Heart right ventricle (tissue), 16 donors: Measurements from ENCODE around the gene ERGIC1. TPM values are rescaled to one million over a fixed set of nuclear protein-coding genes. Genes with fewer than 3 reads are reported as not detected.

Source experiments
- ATAC-seq, 8 donors: fragments of 200-7000 bp; cut with Tn5 transposase; one replicate each; pipeline ENCODE4 v1.9.1; 2020; ENCODE audit warnings: mild to moderate bottlenecking in 8 of 8, moderate library complexity in 8 of 8, moderate number of reproducible peaks in 1 of 8
- DNase-seq, 2 donors: peaks; one replicate each; pipeline ENCODE4 v3.0.0-alpha.2; 2020
- H3K27ac ChIP-seq, 10 donors: fragments of 200-600 bp; sonication (generic) in 2 of 10; one replicate each; pipeline versions ENCODE4 v1.5.0 to v1.8.0; 2020 to 2022; ENCODE audit warnings: mild to moderate bottlenecking in 3 of 10
- H3K27me3 ChIP-seq, 7 donors: fragments of 200-600 bp; one replicate each; pipeline ENCODE4 v1.8.0; 2021 to 2022; ENCODE audit warnings: mild to moderate bottlenecking in 2 of 7
- H3K36me3 ChIP-seq, 9 donors: fragments of 200-600 bp; sonication (generic) in 1 of 9; one replicate each; pipeline versions ENCODE4 v1.5.0 to v1.8.0; 2020 to 2022; ENCODE audit warnings: mild to moderate bottlenecking in 2 of 9
- H3K4me1 ChIP-seq, 9 donors: fragments of 200-600 bp; sonication (generic) in 1 of 9; one replicate each; pipeline versions ENCODE4 v1.5.0 to v1.8.0; 2020 to 2022; ENCODE audit warnings: mild to moderate bottlenecking in 4 of 9
- H3K4me3 ChIP-seq, 10 donors: fragments of 200-600 bp; sonication (generic) in 2 of 10; one replicate each; pipeline versions ENCODE4 v1.5.0 to v1.8.0; 2020 to 2022; ENCODE audit warnings: mild to moderate bottlenecking in 7 of 10, moderate library complexity in 2 of 10
- H3K9me3 ChIP-seq, 11 donors: fragments of 200-600 bp in 10 of 11; sonication (generic) in 2 of 11; one replicate each; pipeline versions ENCODE4 v1.5.0 to v1.8.0; 2013 to 2022; ENCODE audit warnings: mild to moderate bottlenecking in 2 of 11, control low read depth in 1 of 11, moderate library complexity in 1 of 11
- WGBS, 2 donors: extraction: QIAGEN DNeasy Blood & Tissue Kit; methylation state at CpG; one replicate each; pipeline ENCODE4 v1.1.7; 2013; ENCODE audit warnings: inconsistent platforms in 1 of 2; 5-methylcytosine and 5-hydroxymethylcytosine counted together
- intact Hi-C, 10 donors: fragments of 100-400 bp; cut with DNase I; formaldehyde crosslinking; loops; one replicate each; pipeline versions ENCODE4 v1.11.1 to v1.14.2; 2022
- polyA plus RNA-seq, 2 donors: library from polyadenylated mRNA; stranded (reverse); fragments of 200-250 nt; gene quantifications; one replicate each; pipeline ENCODE4 v1.2.3, GENCODE V29; 2013
- total RNA-seq, 10 donors: library from RNA; stranded (reverse); fragmentation: NEBNext Ultra II Directional in 3 of 10; extraction: Animal tissue kit (Norgen Biotek cat#: 25700) in 3 of 10; gene quantifications; one replicate each; pipeline versions ENCODE4 v1.2.1 to v1.2.4, GENCODE V29; 2021 to 2023
- TF ChIP-seq, protein P1 (sequence below), 9 donors: fragments of 200-600 bp; sonication (generic) in 2 of 9; IDR thresholded peaks; one replicate each; pipeline versions ENCODE4 v1.5.0 to v1.8.0; 2021 to 2022; ENCODE audit warnings: antibody characterized with exemption in 9 of 9, mild to moderate bottlenecking in 5 of 9, moderate library complexity in 1 of 9
- donor health status: Arrhythmogenic right ventricular cardiomyopathy.
- donor health status: ischemic (EF 13 %, LVEDD 7.1; RV severe dilation, severe dysfunction).
- donor health status: healthy with polysubstance abuse.
- donor health status: DM: no; HTN: yes; CAD: no.
- donor health status: DM: no; HTN: no; CAD: no.
- donor health status: ischemic (EF 25% LVEDD 6.9; RV normal size, moderate dysfunction).
- donor health status: ischemic (EF 25% LVEDD 5.7; RV mildly dilated, moderate dysfunction).
- donor health status: healthy.
- donor health status: DM: yes; HTN: yes; CAD: no.
- donor health status: Ischemic cardiomyopathy.
- donor health status: ischemic (EF 35%, LVEDD 5.7; RV mildly dilated, moderate dysfunction).
- donor health status: nonischemic (EF 11% LVEDD 7.7; RV severe dilation, severe dysfunction).
- donor health status: DM: yes; HTN: yes; CAD: no.
- donor health status: PGD.
- donor health status: ischemic (EF 29% LVEDD 5.4; RV normal size, mild dysfunction).
- donor health status: nonischemic (EF 23%, LVEDD 6.1; RV moderate dilation, normal function).

The ERGIC1 gene
- total and polyA plus RNA-seq, 12 donors: 48.0 to 91.9 (median 72.5) TPM

DNA sequence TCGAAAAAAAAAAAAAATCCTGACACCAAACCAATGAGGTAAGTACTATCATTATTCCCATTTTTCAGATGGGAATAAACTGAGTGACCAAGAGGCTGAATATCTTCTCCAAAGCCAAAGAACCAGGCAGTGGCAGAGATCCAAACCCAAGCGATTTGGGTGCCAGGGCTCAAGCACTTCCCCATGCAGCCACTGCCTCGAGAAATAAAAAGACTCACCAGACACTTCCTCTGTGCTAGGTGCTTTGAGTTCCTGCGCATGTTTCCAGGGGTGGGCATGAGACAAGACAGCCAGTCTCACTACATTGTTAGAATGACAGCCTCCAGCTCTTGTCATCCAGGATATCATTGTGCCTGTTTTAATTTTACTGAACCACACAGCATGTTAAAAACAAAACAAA is 122.9 kb downstream of the ERGIC1 start:
- TF ChIP-seq, protein P1, sequence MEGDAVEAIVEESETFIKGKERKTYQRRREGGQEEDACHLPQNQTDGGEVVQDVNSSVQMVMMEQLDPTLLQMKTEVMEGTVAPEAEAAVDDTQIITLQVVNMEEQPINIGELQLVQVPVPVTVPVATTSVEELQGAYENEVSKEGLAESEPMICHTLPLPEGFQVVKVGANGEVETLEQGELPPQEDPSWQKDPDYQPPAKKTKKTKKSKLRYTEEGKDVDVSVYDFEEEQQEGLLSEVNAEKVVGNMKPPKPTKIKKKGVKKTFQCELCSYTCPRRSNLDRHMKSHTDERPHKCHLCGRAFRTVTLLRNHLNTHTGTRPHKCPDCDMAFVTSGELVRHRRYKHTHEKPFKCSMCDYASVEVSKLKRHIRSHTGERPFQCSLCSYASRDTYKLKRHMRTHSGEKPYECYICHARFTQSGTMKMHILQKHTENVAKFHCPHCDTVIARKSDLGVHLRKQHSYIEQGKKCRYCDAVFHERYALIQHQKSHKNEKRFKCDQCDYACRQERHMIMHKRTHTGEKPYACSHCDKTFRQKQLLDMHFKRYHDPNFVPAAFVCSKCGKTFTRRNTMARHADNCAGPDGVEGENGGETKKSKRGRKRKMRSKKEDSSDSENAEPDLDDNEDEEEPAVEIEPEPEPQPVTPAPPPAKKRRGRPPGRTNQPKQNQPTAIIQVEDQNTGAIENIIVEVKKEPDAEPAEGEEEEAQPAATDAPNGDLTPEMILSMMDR (IDR thresholded peaks at IDR 0.05): no peak
- peaks cover 3 to 31% (median 13%) of the 10 kb centered on the region in 9 donors for H3K4me1 ChIP-seq
- DNase-seq: no peak

DNA sequence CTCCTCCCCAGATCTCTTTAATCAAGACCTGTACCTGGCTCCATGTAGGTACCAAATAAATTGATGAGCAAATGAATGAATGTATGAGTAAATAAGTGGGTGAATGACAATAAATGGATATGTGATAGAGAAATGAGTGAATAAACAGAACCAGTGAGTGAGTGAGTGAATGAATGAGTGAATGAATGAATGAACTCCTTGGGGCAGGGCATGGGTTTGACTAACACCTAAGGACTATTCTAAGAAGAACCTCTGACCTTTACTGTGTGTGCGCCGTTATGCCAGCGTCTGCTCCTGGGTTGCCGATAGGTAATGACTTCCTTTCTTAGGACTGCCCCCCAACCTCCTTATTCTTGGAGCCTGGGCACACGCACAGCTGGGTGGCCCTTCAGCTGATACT is 123.4 kb downstream of the ERGIC1 start:
- intact Hi-C loops: no loop called here
- no peak overlapping the region for H3K27ac ChIP-seq

More for the DNA sequence above, 122.9 kb downstream of the ERGIC1 start:
- Histone ChIP-seq H3K27ac (no peak overlapping the region), H3K36me3 (peaks cover 0 to 13% (median 2%) of the 10 kb centered on the region in 9 donors), H3K4me3 (no peak overlapping the region), H3K27me3 (no peaks in the 10 kb centered on the region), H3K9me3 (no peaks in the 10 kb centered on the region)
- 72 to 79% methylated on average over 4 of the region's 4 CpGs for WGBS, 2 donors
- ATAC-seq: no peak
- intact Hi-C loops: no loop called here

DNA sequence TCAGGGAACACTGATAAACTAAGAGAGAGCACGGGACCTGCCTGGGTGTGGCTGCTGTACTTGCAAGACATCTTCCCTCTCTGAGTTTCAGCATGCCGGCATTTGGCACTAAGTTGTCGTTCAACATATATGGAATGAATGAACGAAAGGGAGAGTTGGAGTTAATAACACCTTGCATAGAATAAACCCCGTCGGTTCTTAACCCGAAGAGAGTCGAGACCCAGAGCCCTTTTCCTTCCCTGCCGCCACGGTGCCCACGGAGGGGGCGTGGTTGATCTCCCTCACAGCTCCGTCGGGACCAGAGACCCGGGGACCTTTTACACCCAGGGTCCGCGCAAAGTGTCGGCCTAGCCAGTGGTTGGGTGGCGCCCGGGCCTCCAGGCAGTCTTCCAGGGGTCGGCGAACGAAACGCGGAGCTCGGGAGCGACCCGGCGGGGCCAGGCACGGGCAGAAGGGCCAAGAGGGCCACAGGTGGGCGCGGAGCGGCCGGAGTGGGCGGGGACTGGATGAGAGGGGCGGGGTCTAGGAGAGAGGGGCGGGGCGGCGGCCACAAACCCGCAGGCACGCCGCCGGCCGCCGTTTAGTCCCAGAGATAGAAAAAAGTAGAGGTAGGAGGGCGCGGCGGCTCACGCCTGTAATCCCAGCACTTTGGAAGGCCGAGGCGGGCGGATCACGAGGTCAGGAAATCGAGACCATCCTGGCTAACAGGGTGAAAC is 124.4 kb downstream of the ERGIC1 start:
- Histone ChIP-seq H3K36me3 (peaks cover 0 to 26% (median 6%) of the 10 kb centered on the region in 9 donors), H3K4me3 (peak overlapping the region; percentile 72 to 97 (median 86)), H3K4me1 (peaks cover 3 to 31% (median 13%) of the 10 kb centered on the region in 9 donors), H3K27me3 (no peaks in the 10 kb centered on the region), H3K27ac (peak overlapping the region; percentile 25 to 96 (median 84)), H3K9me3 (no peaks in the 10 kb centered on the region)
- TF ChIP-seq, protein P1 (IDR thresholded peaks at IDR 0.05): no peak
- DNase-seq (peak; percentile 48 to 73), ATAC-seq (peak; percentile 86 to 94 (median 90))
- WGBS, 2 donors: 1 to 6% methylated on average over 54 of the region's 54 CpGs
- intact Hi-C loops: no loop called here

More for the DNA sequence above, 123.4 kb downstream of the ERGIC1 start:
- WGBS, 2 donors: 53 to 66% methylated on average over 5 of the region's 5 CpGs
- DNase-seq (no peak), ATAC-seq (no peak)
- Histone ChIP-seq H3K4me3 (no peak overlapping the region), H3K4me1 (peaks cover 3 to 31% (median 13%) of the 10 kb centered on the region in 9 donors), H3K27me3 (no peaks in the 10 kb centered on the region), H3K36me3 (peaks cover 0 to 16% (median 6%) of the 10 kb centered on the region in 9 donors), H3K9me3 (no peaks in the 10 kb centered on the region)
- TF ChIP-seq, protein P1 (IDR thresholded peaks at IDR 0.05): no peak

DNA sequence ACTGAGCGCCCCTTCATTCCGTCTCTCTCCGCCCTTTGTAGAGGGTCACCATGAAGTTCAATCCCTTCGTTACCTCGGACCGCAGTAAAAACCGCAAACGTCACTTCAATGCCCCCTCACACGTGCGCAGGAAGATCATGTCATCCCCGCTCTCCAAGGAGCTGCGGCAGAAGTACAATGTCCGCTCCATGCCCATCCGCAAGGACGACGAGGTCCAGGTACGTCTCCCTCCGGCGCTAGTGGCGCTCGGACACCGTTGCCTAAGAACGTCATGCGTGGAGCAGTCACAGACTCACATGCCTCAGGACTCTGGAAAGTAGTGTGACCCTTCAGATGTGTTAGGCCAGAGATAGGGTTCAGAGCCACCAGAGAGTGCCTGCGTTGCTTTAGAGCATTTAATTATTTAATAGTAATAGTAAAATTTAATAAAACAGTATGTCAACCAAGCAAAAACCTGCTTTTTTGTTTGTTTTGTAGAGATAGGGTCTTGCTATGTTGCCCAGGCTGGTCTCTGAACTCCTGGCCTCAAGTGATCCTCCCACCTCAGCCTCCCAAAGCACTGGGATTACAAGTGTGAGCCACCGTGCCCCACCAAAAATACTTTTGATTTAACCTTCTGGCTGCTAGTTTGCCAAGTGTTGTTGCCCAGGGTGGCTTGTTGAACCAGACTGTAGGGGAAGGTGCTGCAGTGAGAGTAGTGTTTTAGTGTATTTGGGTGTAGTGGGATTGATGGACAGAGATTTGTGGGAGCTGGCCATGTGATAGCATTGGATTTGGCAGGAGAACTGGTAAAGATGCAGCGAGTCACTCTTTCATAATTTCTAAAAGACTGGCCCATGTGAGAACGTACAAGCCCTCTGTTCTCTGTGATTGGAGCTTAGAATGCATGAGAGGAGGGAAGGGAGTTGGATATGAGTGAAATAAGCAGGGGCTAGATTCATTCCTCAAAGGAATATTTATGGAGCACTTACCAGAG is 126.1 kb downstream of the ERGIC1 start:
- peak overlapping the region; percentile 72 to 97 (median 86) for H3K4me3 ChIP-seq
- DNase-seq (no peak), ATAC-seq (no peak)
- peak overlapping the region in 9 of 10 donors; percentile 75 to 96 (median 85) for H3K27ac ChIP-seq
- peaks cover 3 to 31% (median 13%) of the 10 kb centered on the region in 9 donors for H3K4me1 ChIP-seq
- H3K9me3 ChIP-seq: no peaks in the 10 kb centered on the region
- TF ChIP-seq, protein P1 (IDR thresholded peaks at IDR 0.05): no peak
- H3K27me3 ChIP-seq: no peaks in the 10 kb centered on the region
- peaks cover 0 to 40% (median 10%) of the 10 kb centered on the region in 9 donors for H3K36me3 ChIP-seq
- WGBS, 2 donors: 13% methylated on average over 28 of the region's 28 CpGs
- intact Hi-C loops: no loop called here
